SK-N-SH (cell line): ENCODE measurements around the gene VWF. TPM values are rescaled to one million over a fixed set of nuclear protein-coding genes. Genes with fewer than 3 reads are reported as not detected.

Experiments
- CTCF ChIA-PET: fragments of 300-600, 350-600 bp; formaldehyde crosslinking; extraction: SDS; loops from one replicate; lab custom pipeline; 2021; lab: Yijun Ruan, JAX
- POLR2A ChIA-PET: fragments of 350-600 bp; sonication (Branson Sonifier 250); formaldehyde crosslinking; extraction: SDS; loops from one replicate; lab custom pipeline; 2020; ENCODE audit warnings: antibody characterized with exemption, inconsistent platforms; lab: Yijun Ruan, JAX
- DNase-seq: peaks from one replicate; pipeline ENCODE4 v3.0.0; 2012
- H2AFZ ChIP-seq: fragments of 200-600 bp; sonication (generic); 2 replicates; pipeline ENCODE4 v1.8.1; 2016; ENCODE audit warnings: antibody characterized with exemption, mild to moderate bottlenecking, low read depth
- H3F3A ChIP-seq: fragments of 200-600 bp; sonication (generic); replicated peaks from 2 replicates; pipeline ENCODE3; 2016; ENCODE audit warnings: antibody characterized with exemption, mild to moderate bottlenecking; ENCODE audit not compliant: insufficient read depth
- H3K27ac ChIP-seq, 2 experiments: fragments of 200-500 bp in 1 of 2; fragments of 200-600 bp in 1 of 2; sonication (Bioruptor generic) in 1 of 2; sonication (generic), shearing (Covaris generic) in 1 of 2; 2 replicates each; pipeline versions ENCODE4 v1.5.1 to v1.6.1; 2014 to 2016; ENCODE audit warnings: low read depth in 2 of 2, inconsistent platforms in 1 of 2, low read length in 1 of 2, mild to moderate bottlenecking in 1 of 2, mixed read lengths in 1 of 2
- H3K27me3 ChIP-seq: fragments of 200-600 bp; sonication (generic), shearing (Covaris generic); 2 replicates; pipeline ENCODE4 v1.6.1; 2016; ENCODE audit warnings: mixed run types; ENCODE audit not compliant: insufficient read depth
- H3K36me3 ChIP-seq, 2 experiments: fragments of 200-500 bp in 1 of 2; fragments of 200-600 bp in 1 of 2; sonication (Bioruptor generic) in 1 of 2; sonication (generic) in 1 of 2; replicated peaks in 1 of 2; 2 replicates each; pipeline versions ENCODE3 to v1.5.1; 2014 to 2016; ENCODE audit warnings: low read length in 1 of 2, mild to moderate bottlenecking in 1 of 2; ENCODE audit not compliant: insufficient read depth in 2 of 2, control insufficient read depth in 1 of 2
- H3K4me1 ChIP-seq, 2 experiments: fragments of 200-500 bp in 1 of 2; fragments of 200-600 bp in 1 of 2; sonication (Bioruptor generic) in 1 of 2; sonication (generic), shearing (Covaris generic) in 1 of 2; 2 replicates each; pipeline versions ENCODE4 v1.5.1 to v1.6.1; 2014 to 2016; ENCODE audit warnings: low read depth in 1 of 2, low read length in 1 of 2, mixed run types in 1 of 2; ENCODE audit not compliant: insufficient read depth in 2 of 2, control insufficient read depth in 1 of 2
- H3K4me2 ChIP-seq: fragments of 200-600 bp; sonication (generic), shearing (Covaris generic); 2 replicates; pipeline ENCODE4 v1.6.1; 2017; ENCODE audit warnings: mixed run types
- H3K4me3 ChIP-seq, 2 experiments: fragments of 200-500 bp in 1 of 2; fragments of 200-600 bp in 1 of 2; sonication (Bioruptor generic) in 1 of 2; sonication (generic), shearing (Covaris generic) in 1 of 2; 2 replicates each; pipeline versions ENCODE4 v1.5.1 to v1.8.1; 2014 to 2016; ENCODE audit warnings: low read depth in 2 of 2, inconsistent platforms in 1 of 2, low read length in 1 of 2, mild to moderate bottlenecking in 1 of 2, mixed read lengths in 1 of 2, moderate library complexity in 1 of 2
- H3K79me2 ChIP-seq: fragments of 200-600 bp; sonication (generic); 2 replicates; pipeline ENCODE4 v1.8.1; 2017; ENCODE audit warnings: mild to moderate bottlenecking; ENCODE audit not compliant: insufficient read depth
- H3K9ac ChIP-seq: fragments of 200-600 bp; sonication (generic); 2 replicates; pipeline ENCODE4 v1.6.1; 2017; ENCODE audit warnings: mixed run types
- H3K9me2 ChIP-seq: fragments of 200-600 bp; sonication (generic); 2 replicates; pipeline ENCODE4 v1.6.1; 2017; ENCODE audit warnings: mixed run types
- H3K9me3 ChIP-seq: fragments of 200-600 bp; sonication (generic); 2 replicates; pipeline ENCODE4 v1.6.1; 2017; ENCODE audit warnings: mixed run types, mild to moderate bottlenecking, moderate library complexity
- H4K20me1 ChIP-seq: fragments of 200-600 bp; sonication (generic); 2 replicates; pipeline ENCODE4 v1.6.1; 2017; ENCODE audit warnings: mild to moderate bottlenecking, mixed run types; ENCODE audit not compliant: insufficient read depth
- CHD2 ChIP-seq: fragments of 150-350 bp; IDR thresholded peaks from 2 replicates; pipeline ENCODE4 v1.6.1; 2018; ENCODE audit warnings: low read length; ENCODE audit not compliant: partially characterized antibody
- EP300 ChIP-seq, 2 experiments: IDR thresholded peaks; 2 replicates each; pipeline versions ENCODE4 v1.4.0 to v1.6.1; 2012; ENCODE audit warnings: borderline replicate concordance in 1 of 2, low read depth in 1 of 2, low read length in 1 of 2
- EZH2phosphoT487 ChIP-seq: fragments of 200-600 bp; sonication (generic); IDR thresholded peaks from 2 replicates; pipeline ENCODE4 v1.6.1; 2017; ENCODE audit warnings: low read depth, mixed run types, mild to moderate bottlenecking, antibody characterized with exemption, moderate library complexity, borderline replicate concordance
- GABPA ChIP-seq: IDR thresholded peaks from 2 replicates; pipeline ENCODE4 v1.4.0; 2012; ENCODE audit warnings: low read depth, mild to moderate bottlenecking
- MEF2A ChIP-seq: IDR thresholded peaks from 2 replicates; pipeline ENCODE4 v1.4.0; 2012; ENCODE audit warnings: low read depth, borderline replicate concordance
- NFIC ChIP-seq: IDR thresholded peaks from 2 replicates; pipeline ENCODE4 v1.4.0; 2012; ENCODE audit warnings: borderline replicate concordance
- RAD21 ChIP-seq: IDR thresholded peaks from 2 replicates; pipeline ENCODE4 v1.6.1; 2012; ENCODE audit warnings: mild to moderate bottlenecking, low read length
- RCOR1 ChIP-seq: fragments of 150-350 bp; IDR thresholded peaks from 2 replicates; pipeline ENCODE4 v1.6.1; 2017; ENCODE audit warnings: antibody characterized with exemption, low read length
- RXRA ChIP-seq: IDR thresholded peaks from 2 replicates; pipeline ENCODE4 v1.4.0; 2012; ENCODE audit warnings: low read depth, mild to moderate bottlenecking, borderline replicate concordance
- SIN3A ChIP-seq: IDR thresholded peaks from 2 replicates; pipeline ENCODE4 v1.6.1; 2012; ENCODE audit warnings: low read depth, mild to moderate bottlenecking, low read length, moderate library complexity, borderline replicate concordance
- SMC3 ChIP-seq: IDR thresholded peaks from 2 replicates; pipeline ENCODE4 v1.6.1; 2012; ENCODE audit warnings: low read depth, low read length, improper control_type of control experiment
- TAF1 ChIP-seq: IDR thresholded peaks from 2 replicates; pipeline ENCODE4 v1.6.1; 2012; ENCODE audit warnings: low read depth, mild to moderate bottlenecking, low read length, moderate library complexity, borderline replicate concordance
- TCF12 ChIP-seq: IDR thresholded peaks from 2 replicates; pipeline ENCODE4 v1.4.0; 2012
- TEAD4 ChIP-seq: IDR thresholded peaks from 2 replicates; pipeline ENCODE4 v1.4.0; 2012; ENCODE audit warnings: mild to moderate bottlenecking, borderline replicate concordance; ENCODE audit not compliant: insufficient read depth
- WGBS: methylation state at CpG from one replicate; pipeline ENCODE4 v1.1.6; 2017; ENCODE audit warnings: low lambda C conversion rate; 5-methylcytosine and 5-hydroxymethylcytosine counted together
- polyA plus RNA-seq, 3 experiments: library from polyadenylated mRNA; depleted of rRNA; stranded (reverse); fragments of >200 nt; gene quantifications; 2 replicates each; pipeline ENCODE4 v1.2.3, GENCODE V29; 2012
- TF ChIP-seq, protein P1 (sequence below): IDR thresholded peaks from 2 replicates; pipeline ENCODE4 v1.4.0; 2012; ENCODE audit warnings: low read depth, borderline replicate concordance
- TF ChIP-seq, protein P2 (sequence below): IDR thresholded peaks from 2 replicates; pipeline ENCODE4; 2012
- TF ChIP-seq, protein P3 (sequence below): IDR thresholded peaks from 2 replicates; pipeline ENCODE4 v1.4.0; 2012; ENCODE audit warnings: low read depth, borderline replicate concordance
- TF ChIP-seq, protein P4 (sequence below): fragments of 150-350 bp; IDR thresholded peaks from 2 replicates; pipeline ENCODE4 v1.6.1; 2016; ENCODE audit warnings: mild to moderate bottlenecking, low read depth, low read length

Gene VWF
- polyA plus RNA-seq, 1 of the 3 experiments (the other 2 are of a cell fraction): 0.12 TPM

DNA sequence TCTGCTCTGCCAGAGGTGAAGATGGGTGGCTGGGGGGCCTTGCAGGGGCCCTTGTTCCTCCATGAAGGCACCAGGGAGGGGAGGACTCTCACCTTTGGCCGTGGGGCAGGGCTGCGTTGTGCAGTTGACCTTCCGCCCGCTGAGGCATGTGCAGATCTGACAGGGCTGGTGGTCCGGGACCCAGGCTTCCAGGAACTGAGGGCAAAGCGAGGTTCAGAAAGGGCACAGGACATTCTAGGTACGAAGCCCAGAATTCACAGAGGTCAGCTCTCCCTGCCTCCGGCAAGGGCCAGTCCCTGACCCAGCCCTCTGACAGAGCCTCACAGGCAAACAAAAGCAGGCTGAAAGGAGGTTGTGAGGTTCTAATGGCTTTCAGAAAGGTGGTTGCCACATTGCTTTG, 139.0 kb downstream of the VWF start (continued):
- TF ChIP-seq CHD2 (no peak), EZH2phosphoT487 (no peak), GABPA (no peak), TAF1 (no peak), RAD21 (no peak), EP300 (IDR thresholded peaks at IDR 0.05; ENCODE audit: borderline replicate concordance in 1 of 2, low read depth in 1 of 2, low read length in 1 of 2) (no peak), NFIC (no peak)
- TF ChIP-seq, protein P1, sequence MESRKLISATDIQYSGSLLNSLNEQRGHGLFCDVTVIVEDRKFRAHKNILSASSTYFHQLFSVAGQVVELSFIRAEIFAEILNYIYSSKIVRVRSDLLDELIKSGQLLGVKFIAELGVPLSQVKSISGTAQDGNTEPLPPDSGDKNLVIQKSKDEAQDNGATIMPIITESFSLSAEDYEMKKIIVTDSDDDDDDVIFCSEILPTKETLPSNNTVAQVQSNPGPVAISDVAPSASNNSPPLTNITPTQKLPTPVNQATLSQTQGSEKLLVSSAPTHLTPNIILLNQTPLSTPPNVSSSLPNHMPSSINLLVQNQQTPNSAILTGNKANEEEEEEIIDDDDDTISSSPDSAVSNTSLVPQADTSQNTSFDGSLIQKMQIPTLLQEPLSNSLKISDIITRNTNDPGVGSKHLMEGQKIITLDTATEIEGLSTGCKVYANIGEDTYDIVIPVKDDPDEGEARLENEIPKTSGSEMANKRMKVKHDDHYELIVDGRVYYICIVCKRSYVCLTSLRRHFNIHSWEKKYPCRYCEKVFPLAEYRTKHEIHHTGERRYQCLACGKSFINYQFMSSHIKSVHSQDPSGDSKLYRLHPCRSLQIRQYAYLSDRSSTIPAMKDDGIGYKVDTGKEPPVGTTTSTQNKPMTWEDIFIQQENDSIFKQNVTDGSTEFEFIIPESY: no peak

DNA sequence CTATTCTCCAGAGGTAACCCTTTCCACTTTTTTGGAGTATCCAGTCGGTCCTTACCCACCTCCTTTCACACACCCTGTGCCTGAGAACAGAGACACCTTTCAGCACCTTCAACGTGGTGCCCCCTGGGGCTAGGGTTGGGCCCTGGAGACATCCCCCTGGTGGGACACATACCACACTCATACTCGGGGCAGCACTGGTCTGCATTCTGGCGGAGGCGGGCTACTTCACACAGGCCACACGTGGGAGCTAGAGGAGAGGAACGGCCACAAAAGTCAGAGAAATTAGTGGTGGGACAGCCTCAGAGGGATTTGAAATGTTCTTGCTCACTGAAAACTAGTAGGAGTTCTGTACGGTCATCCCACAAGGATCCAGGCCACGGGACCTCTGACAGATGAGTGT, 139.6 kb downstream of the VWF start:
- no peak overlapping the region for H3K9ac ChIP-seq
- ChIA-PET CTCF (interaction anchor here (0.6 kb wide), 1 partner anchor 211 kb away, joined by 3 read pairs; no protein-coding TSS in a partner anchor), POLR2A (no interaction called here)
- H3K36me3 ChIP-seq: no peaks in the 10 kb centered on the region
- TF ChIP-seq, protein P2, sequence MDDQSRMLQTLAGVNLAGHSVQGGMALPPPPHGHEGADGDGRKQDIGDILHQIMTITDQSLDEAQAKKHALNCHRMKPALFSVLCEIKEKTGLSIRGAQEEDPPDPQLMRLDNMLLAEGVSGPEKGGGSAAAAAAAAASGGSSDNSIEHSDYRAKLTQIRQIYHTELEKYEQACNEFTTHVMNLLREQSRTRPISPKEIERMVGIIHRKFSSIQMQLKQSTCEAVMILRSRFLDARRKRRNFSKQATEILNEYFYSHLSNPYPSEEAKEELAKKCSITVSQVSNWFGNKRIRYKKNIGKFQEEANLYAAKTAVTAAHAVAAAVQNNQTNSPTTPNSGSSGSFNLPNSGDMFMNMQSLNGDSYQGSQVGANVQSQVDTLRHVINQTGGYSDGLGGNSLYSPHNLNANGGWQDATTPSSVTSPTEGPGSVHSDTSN: no peak
- TF ChIP-seq MEF2A (no peak), CHD2 (no peak), SMC3 (no peak), RCOR1 (no peak), TEAD4 (no peak), TCF12 (no peak), RAD21 (no peak), TAF1 (no peak), SIN3A (no peak), RXRA (no peak)
- TF ChIP-seq, protein P3, sequence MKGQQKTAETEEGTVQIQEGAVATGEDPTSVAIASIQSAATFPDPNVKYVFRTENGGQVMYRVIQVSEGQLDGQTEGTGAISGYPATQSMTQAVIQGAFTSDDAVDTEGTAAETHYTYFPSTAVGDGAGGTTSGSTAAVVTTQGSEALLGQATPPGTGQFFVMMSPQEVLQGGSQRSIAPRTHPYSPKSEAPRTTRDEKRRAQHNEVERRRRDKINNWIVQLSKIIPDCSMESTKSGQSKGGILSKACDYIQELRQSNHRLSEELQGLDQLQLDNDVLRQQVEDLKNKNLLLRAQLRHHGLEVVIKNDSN: no peak
- TF ChIP-seq, protein P4, sequence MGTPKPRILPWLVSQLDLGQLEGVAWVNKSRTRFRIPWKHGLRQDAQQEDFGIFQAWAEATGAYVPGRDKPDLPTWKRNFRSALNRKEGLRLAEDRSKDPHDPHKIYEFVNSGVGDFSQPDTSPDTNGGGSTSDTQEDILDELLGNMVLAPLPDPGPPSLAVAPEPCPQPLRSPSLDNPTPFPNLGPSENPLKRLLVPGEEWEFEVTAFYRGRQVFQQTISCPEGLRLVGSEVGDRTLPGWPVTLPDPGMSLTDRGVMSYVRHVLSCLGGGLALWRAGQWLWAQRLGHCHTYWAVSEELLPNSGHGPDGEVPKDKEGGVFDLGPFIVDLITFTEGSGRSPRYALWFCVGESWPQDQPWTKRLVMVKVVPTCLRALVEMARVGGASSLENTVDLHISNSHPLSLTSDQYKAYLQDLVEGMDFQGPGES: no peak
- no peak for DNase-seq
- H3K9me3 ChIP-seq: no peaks in the 10 kb centered on the region
- WGBS: 32% methylated on average over 9 of the region's 9 CpGs
- no peak overlapping the region for H3K4me3 ChIP-seq
- H3K4me1 ChIP-seq: peaks cover 0 to 3% of the 10 kb centered on the region in 2 experiments; a peak in 1 of 4 replicates
- H3K27ac ChIP-seq: no peak overlapping the region
- no peaks in the 10 kb centered on the region for H4K20me1 ChIP-seq
- no peak overlapping the region for H2AFZ ChIP-seq
- H3K9me2 ChIP-seq: no peaks in the 10 kb centered on the region
- no peaks in the 10 kb centered on the region for H3K79me2 ChIP-seq
- H3F3A ChIP-seq: no peaks in the 10 kb centered on the region
- H3K27me3 ChIP-seq: no peaks in the 10 kb centered on the region; the same call in 1 of the 2 replicates
- no peak overlapping the region for H3K4me2 ChIP-seq
